ENCODE measurements around the gene PTPRD.

Gene PTPRD

GRCh38 chr9:9753266-9753665 lies 859.5 kb downstream of the PTPRD start:
- DNase-seq (ENCODE audit: low read depth) = no peak

- DNase-seq (ENCODE audit: low read depth) = no peak
Observed at GRCh38 chr9:9752722-9753121, 860.1 kb downstream of the PTPRD start.

GRCh38 chr9:9751996-9752395 lies 860.8 kb downstream of the PTPRD start:
- no peak for DNase-seq (ENCODE audit: low read depth)

- DNase-seq (ENCODE audit: low read depth) = no peak
Observed at GRCh38 chr9:9750719-9751118, 862.1 kb downstream of the PTPRD start.

GRCh38 chr9:9749591-9749990 lies 863.2 kb downstream of the PTPRD start:
- DNase-seq (ENCODE audit: low read depth) = no peak

GRCh38 chr9:9747787-9748186 lies 865.0 kb downstream of the PTPRD start:
- no peak for DNase-seq (ENCODE audit: low read depth)

GRCh38 chr9:9746826-9747225 lies 866.0 kb downstream of the PTPRD start:
- no peak for DNase-seq (ENCODE audit: low read depth)

- DNase-seq (ENCODE audit: low read depth) = no peak
Observed at GRCh38 chr9:9743822-9744221, 869.0 kb downstream of the PTPRD start.

GRCh38 chr9:9730174-9730573 lies 882.6 kb downstream of the PTPRD start:
- DNase-seq (ENCODE audit: low read depth) = no peak

- DNase-seq (ENCODE audit: low read depth) = no peak
Observed at GRCh38 chr9:9729082-9729481, 883.7 kb downstream of the PTPRD start.

GRCh38 chr9:9719373-9720112 lies 893.3 kb downstream of the PTPRD start:
- no peak for DNase-seq (ENCODE audit: low read depth)

GRCh38 chr9:9718691-9719090 lies 894.1 kb downstream of the PTPRD start:
- DNase-seq (ENCODE audit: low read depth) = no peak

- no peak for DNase-seq (ENCODE audit: low read depth)
Observed at GRCh38 chr9:9679433-9679832, 933.4 kb downstream of the PTPRD start.

GRCh38 chr9:9674461-9674860 lies 938.3 kb downstream of the PTPRD start:
- no peak for DNase-seq (ENCODE audit: low read depth)

GRCh38 chr9:9670454-9670853 lies 942.3 kb downstream of the PTPRD start:
- no peak for DNase-seq (ENCODE audit: low read depth)

- no peak for DNase-seq (ENCODE audit: low read depth)
Observed at GRCh38 chr9:9645006-9645405, 967.8 kb downstream of the PTPRD start.

GRCh38 chr9:9631284-9631683 lies 981.5 kb downstream of the PTPRD start:
- DNase-seq (ENCODE audit: low read depth) = no peak

- DNase-seq (ENCODE audit: low read depth) = no peak
Observed at GRCh38 chr9:9625248-9625647, 987.6 kb downstream of the PTPRD start.

- DNase-seq (ENCODE audit: low read depth) = no peak
Observed at GRCh38 chr9:9623506-9623905, 989.3 kb downstream of the PTPRD start.

GRCh38 chr9:9621355-9621940 lies 991.4 kb downstream of the PTPRD start:
- no peak for DNase-seq (ENCODE audit: low read depth)

GRCh38 chr9:9620736-9621135 lies 992.1 kb downstream of the PTPRD start:
- DNase-seq (ENCODE audit: low read depth) = no peak

GRCh38 chr9:9615086-9615485 lies 997.7 kb downstream of the PTPRD start:
- DNase-seq (ENCODE audit: low read depth) = no peak

GRCh38 chr9:9614607-9615006 lies 998.2 kb downstream of the PTPRD start:
- DNase-seq (ENCODE audit: low read depth) = no peak

GRCh38 chr9:9612755-9613154 lies 1000.0 kb downstream of the PTPRD start:
- DNase-seq (ENCODE audit: low read depth) = no peak
